Hindlimb muscle (tissue), 1 donor: Measurements from ENCODE around the gene FRMD1. TPM values are rescaled to one million over a fixed set of nuclear protein-coding genes. Genes with fewer than 3 reads are reported as not detected.

Source experiments
- DNase-seq: peaks from one replicate; pipeline ENCODE4 v3.0.0-alpha.2; 2013
- polyA plus RNA-seq: library from polyadenylated mRNA; unstranded; fragments of 120-200 nt; gene quantifications from one replicate; pipeline ENCODE4 v1.2.1, GENCODE V29; 2013; ENCODE audit not compliant: insufficient read length

FRMD1 gene
- polyA plus RNA-seq, 1 donor, result 1.3 TPM

DNA sequence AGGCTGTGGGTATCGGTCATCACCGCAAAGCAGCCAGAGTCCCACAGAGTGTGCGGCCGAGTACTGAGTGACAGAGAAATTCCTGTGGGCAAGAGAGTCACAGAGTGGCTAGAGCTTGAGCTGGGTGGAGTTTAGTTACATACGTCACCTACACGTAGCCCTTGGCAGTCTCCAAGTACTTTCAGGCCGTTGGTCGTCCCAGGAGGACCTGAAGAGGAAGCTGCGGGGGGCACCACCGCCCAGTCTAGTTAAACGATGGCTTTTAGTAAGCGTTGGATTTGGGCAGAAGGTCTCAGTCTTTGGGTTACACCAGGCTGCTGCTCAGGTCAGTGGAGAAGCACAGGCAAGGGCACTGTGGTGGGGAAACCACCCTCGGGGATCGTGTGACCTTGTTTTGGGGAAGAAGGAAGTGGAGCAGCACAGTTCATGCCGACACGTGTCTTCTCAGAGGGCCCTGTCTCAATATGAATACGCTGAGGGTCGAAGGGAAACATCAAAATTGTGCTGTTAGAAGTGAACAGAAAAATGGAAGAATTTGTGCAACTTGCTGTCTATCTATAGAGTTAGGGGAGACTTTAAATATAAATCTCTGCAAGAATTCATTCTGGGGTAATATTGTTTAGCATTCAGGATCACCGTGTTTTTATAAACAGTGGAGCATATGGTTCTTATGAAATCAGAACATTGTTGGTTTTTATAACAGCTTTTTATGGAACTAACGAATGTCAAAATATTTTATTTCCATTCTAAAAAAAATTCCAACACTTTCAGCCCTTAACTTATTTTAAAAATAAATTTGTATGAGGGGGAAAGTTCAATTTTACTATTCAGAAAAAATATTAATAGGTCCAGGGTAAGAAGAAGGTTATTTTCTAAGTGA lies 52.9 kb downstream of the FRMD1 start:
- DNase-seq, result no peak

DNA sequence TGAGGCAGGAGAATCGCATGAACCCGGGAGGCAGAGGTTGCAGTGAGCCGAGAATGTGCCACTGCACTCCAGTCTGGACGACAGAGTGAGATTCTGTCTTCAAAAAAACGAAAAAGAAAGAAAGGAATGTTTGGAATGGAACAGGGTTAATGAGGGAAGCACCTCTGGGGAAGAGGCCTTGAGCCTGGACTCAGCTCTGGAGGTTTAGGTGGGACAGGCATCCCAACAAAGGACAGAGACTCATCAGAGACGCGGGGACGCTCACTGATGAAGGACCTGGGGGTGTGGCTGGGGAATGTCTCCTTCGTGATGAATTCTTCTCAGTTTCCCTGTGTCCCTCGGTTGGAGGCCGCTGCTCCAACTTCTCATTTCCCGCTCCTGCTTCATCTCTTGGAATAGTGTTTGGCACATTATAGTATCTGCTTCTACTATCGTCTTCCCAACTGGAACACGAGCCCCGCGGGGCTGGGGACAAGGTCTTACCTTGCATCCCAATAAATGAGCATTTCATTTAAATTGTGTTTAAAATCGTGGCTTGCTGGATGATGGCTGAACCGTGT lies 54.0 kb downstream of the FRMD1 start:
- DNase-seq, result no peak

DNA sequence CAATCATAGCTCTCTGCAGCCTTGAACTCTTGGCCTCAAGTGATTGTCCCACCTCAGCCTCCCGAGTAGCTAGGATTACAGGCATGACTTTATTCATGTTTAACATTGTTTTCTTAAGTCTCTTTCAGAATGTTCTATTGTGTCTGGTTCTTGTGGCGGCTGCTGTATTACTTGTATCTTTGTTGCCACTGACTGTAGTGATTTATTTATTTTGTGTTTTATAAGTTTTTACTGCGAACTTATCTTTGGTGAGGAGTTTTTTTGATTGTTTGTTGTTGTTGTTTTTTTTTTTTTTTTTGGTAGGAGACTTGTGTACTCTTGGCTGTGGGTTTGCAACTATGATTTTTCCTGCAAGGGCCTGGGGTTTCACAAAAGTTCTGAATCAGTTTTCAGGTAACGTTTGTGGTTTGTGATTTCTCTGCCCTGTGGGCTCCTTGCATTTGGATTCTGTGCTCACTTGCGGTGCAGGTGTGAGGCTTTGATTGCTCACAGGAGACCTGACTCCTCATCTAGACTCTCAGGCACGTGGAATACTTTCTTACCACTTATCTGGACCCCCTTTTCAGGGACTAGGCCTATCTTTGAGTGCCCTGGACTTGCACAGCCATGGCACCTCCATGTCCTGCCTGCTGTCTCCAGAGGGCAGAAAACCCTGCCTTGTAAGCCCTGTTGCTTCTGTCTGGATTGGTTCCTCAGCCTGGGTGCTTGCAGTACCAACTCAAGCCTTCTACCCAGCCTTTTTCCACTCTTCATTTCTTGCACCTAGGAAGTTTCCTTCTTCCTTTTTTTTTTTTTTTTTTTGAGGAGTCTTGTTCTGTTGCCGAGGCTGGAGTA lies 56.3 kb downstream of the FRMD1 start:
- DNase-seq, result no peak

DNA sequence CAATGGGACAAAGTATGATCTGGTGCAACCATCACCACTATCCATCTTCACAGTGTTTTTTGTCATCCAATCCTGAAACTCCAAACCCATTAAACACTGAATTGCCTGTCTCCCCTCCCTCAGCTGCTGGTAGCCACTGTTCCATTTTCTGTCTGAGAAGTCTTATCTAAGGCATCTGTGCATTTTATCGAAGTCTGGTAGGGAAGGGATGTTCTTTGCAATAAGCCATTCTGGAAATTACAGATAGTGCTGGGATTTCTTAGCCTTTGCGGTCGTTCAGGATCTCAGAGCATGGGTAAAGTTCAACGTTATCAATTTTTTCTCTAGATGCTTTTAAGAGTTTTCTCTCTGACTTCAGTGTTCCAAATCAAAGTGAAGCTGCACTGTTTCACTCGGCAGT lies 57.4 kb downstream of the FRMD1 start:
- no peak for DNase-seq

DNA sequence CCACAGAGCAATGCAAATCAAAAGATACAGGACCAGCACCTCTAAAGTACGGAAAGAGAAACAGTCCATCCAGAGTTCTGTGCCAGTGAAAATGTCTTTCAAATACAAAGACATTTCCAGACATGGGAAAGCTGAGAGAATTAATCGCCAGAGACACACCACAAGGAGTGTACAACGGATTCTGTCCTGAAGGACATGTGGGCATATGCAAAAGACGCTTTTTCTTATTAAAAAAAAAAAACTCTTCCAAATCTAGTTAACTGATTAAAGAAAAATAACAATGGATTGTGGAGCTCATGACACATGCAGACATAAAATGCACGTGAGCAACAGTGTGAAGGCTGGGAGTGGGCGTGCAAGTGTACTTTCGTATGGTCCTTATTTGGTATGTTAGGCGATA lies 58.8 kb downstream of the FRMD1 start:
- DNase-seq, result no peak

DNA sequence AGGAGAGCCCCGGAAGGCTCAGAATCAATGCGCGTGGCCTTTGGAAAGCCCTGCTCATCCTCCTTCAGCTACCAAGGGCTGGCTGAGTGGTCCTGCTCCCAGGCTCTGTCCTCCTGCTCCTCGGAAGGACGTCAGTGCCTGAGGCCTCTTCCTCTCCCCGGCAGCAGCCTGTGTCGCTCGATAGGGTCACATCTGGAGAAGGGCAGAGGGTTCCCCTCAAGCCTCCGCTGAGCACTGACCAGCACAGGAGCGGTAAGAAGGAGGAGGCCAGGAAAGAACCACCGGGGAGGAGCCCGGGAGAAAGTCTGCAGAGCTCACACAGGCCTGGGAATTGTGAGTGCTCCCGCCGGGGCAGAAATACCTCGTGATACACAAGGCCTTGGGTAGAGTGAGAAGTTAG lies 60.3 kb downstream of the FRMD1 start:
- no peak for DNase-seq

DNA sequence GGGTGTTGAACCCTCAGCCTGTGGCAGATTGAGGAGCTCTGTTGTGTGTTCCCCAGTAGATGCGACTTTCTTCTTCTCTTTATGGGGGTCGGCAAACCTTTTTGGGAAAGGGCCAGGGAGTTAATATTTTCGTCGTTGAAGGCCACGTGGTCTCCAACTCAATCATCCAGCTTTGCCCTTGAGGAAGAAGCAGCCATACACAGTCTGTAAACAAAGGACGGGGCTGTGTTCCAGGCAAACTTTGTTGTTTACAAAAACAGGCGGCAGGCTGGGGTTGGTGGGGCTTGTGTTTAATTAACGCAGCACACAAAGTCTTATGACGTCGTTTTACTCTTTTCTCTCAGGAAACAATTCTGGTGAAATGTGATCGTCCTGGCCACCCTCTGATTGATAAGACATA lies 61.4 kb downstream of the FRMD1 start:
- DNase-seq, result no peak

DNA sequence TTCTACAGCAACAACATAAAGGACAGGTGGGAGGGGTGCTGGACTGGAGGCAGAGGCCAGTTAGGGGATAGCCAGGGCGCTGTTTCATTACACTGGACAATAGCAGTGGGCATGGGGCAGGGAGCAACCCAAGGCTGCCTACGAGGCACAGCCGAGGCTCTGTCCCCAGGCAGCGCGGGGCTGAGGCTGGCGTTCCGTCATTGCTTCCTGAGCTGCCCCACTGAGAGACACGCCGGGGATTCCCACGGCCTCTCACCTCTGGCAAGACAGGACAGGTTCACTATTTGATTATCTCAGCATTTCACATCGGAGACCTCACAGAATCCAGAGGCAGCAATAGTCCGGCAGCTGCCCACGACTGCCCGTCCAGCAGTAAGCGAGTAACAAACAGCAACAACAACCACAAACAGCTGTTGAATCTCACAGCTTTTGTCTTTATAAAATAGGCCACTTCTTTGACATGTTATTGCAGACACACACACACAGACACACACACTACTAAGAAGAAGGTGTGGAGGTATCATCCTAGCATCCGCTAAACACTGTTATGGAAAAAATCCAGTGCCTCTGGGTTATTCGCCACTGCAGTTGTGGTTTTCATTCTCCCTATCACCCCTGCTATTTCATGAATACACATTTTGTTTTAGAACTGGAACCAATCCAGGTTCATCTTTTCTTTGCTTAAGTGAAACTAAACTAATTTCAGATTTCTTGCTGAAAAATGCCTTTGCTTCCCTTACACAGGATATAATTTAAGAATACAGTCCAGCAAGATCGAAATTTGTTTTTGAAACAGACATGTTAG lies 62.1 kb downstream of the FRMD1 start:
- no peak for DNase-seq

DNA sequence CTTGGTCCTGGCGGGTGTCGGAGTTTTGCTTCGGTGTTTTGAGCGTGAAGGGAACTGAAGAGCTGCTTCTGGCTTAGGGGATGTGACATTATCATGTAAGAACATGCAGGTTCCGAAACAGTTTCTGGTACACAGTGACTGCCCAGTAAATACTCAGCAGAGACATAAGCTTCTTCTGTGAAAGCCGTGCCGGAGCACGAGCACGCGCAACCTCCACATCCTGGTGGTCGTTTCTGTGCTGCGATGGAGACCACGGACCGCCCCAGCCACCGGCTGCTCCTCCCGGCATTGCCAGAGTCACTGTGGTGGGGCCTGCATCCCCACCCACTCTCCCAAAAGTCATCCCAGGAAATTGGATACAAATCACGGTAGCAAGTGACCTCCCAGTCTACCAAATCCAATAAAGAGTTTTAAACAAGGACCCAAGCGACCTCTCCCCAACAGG lies 62.8 kb downstream of the FRMD1 start:
- DNase-seq, result no peak

DNA sequence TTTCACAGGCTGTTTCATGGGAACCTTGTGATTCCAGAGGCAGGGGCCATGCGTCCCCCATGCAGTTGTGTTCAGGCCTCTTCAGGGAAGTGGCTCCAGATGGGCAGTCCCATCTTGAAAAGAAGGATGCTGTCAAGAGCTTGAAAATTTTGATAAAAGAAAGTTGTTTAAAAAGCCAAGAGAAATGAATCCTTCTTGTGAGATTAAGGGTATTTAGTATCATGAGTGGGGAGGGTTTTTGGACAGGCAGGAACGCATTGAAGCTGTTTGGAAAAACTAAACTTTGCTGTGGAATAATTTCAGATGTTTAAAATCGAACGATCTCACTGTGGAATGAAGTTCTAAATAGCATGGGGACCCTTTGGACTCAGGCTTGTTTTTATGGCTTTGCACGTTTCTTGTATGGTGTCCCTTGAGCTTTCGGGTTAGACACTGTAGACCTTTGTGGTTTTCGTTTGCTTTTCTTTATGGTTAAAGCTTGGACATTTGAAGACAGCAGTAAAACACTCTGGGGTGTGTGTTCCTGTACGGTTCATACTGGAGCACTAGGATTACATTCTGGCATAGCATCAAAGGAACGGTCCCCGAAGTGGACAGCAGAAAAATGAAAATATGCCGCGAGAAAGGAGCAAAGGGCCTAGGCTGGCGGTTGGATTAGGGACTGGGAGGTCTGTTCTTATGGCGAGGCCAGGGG lies 63.4 kb downstream of the FRMD1 start:
- no peak for DNase-seq

DNA sequence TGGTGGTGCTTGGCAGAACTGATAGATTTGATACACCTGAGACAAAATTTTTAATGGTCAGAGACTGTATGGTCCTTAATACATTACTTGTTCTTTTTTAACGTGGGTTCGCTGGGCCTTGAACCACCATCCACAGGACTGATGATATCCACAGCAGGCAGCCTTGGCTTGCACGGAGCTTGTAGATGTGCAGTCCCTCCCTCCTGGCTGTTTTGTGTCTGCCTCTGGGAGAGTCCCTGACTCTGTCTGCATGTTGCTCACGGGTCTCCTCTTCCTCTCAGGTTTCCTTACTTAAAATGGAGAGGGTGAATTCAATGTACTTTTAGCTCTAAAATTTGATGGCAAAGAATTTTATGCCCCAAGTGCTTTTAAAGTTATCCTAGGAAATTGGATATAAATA lies 64.0 kb downstream of the FRMD1 start:
- DNase-seq, result no peak

DNA sequence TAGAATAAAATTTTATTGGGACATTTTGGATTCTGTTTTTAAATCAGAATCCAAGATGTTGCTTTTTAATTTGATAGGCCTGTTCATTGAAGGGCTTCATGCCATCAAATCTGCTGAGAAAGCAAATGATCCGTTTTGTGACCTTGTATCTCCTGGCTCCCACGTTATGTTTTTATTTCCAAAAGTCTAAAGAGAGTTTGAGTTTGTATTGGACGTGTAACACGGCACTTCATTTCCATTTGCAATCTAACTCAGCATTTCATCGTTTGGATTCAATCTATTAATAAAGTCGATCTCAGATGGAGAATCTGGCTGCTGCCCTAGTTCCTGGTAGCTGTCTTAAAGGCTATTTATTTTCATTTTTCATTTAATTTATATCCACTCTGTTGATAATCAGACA lies 64.6 kb downstream of the FRMD1 start:
- DNase-seq, result no peak

DNA sequence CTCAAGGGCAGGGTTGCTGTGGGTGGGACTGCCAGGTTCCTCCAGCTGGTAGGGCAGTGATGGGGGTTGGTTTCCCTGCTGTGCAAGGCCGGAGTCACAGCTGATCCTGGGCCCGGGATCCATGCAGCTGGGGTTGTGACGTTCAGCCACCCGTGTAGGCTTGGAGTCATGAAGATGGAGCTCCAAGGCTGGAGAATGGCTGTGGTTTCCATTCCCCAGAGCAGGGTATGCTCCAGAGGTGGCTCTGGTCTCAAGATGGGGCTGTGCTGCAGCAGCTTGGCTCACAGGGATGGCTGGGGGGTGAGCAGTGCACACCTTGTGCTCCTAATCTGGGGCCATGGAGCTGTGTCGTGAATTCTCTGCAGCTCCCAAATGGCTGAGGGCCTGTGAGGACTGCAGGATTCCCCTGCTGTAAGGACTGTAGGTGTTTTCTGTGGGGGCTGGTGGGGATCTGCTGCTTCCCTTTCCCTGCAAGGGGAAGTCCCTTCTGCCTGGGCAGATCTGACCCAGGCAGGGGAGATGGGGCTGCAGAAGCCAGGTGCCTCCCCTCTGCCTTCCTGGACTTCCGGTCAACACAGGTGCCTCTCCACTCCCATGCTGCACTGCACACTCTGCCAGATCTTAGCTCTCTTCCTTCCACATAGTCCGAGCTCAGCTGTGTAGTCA lies 65.6 kb downstream of the FRMD1 start:
- no peak for DNase-seq

DNA sequence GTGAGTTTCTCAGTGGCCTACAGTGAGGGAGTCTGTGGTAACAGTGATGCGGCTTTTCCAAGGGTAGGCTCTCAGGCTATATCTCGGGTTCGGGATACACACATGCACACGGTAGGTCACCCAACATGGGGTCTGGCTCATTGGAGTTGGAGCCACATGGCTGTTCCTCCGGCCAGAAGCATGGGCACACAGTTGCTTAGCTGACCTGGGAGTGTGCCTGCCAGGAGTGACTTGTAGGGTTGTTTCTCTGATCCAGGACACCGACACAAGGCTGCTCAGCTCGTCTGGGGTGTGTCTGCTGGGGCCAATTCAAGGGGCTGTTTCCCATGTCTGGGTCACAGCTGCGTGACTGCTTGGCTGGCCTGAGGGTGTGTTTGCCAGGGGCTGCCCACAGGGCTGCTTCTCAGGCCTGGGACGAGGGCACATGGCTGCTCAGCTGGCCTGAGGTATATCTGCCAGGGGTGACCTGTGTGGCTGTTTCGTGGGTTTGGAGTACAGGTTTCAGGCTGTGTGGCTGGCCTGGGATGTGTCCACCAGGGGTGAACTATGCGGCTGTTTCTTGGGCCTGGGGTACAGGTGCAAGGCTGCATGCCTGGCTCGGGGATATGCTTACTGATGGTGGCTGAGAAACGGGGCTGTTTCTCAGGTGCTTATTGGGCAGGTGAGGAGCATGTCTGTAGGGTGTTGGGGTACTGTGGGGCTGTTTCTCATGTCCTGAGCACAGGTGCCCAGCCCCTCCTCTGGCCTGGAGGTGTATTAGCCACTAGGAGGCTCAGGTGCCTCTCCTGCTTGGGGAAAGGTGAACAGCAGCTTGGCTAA lies 66.4 kb downstream of the FRMD1 start:
- DNase-seq, result no peak

DNA sequence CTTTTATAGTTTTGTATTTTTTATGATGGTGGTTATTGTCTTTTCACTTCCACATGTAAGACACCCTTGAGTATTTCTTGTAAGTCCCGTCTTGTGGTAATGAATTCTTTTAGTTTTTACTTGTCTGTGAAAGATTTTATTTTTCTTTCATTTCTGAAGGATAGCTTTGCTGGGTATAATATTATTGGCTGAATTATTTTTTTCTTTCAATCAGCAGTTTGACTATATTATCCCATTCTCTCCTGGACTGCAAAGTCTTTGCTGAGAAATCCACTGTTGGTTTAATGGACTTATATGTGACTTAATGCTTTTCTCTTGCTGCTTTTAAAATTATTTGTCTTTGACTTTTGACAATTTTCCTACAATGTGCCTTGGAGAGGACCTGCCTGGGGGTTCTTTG lies 67.7 kb downstream of the FRMD1 start:
- DNase-seq, result no peak

DNA sequence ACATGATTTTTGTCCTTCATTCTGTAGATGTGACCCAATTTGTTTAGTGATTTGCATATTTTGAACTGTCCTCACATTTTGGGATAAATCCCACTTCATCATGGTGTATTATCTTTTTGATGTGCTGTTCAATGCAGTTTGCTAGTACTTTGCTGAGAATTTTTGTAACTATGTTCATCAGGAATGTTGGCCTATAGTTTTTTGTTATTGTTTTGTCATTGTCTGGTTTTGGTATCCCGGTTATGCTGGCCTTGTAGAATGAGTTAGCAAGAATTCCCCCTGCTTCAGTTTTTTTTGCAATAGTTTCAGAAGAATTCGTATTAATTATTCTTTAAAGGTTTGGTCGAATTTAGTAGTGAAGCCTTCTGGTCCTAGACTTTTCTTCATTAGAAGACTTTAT lies 69.7 kb downstream of the FRMD1 start:
- DNase-seq, result no peak

DNA sequence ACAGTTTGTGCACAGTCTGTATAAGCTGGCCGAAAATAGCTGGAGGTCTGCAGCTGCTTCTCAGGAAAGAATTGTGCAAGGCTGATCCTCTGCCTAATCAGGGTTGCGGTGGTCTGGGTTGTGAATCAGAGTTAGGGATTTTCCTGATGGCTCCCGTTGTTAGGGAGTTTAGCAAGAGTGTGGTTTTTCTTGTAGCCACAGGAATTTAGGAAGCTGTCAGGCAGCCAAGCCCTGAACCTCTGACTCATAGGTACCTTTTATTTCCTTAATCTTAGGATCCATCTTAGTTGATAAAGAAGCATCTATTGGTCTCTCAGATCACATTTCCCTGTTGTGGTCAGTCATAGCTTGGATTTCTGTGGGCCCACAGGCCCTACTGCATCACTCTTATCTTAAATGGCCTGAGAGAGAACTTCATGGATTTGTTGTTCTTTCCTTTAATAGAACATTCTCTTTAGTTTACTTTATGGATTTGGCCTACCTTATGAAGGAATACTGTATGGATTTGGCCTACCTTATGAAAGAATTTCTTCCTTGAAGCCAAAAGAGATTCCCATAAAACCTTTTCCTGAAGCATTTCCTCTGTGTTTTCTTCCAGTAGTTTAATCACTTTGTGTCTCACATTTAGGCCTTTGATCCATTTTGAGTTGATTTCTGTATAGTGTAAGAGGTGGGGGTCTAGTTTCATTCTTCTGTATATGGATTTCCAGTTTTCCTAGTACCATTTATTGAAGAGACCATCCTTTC lies 71.2 kb downstream of the FRMD1 start:
- DNase-seq, result no peak

DNA sequence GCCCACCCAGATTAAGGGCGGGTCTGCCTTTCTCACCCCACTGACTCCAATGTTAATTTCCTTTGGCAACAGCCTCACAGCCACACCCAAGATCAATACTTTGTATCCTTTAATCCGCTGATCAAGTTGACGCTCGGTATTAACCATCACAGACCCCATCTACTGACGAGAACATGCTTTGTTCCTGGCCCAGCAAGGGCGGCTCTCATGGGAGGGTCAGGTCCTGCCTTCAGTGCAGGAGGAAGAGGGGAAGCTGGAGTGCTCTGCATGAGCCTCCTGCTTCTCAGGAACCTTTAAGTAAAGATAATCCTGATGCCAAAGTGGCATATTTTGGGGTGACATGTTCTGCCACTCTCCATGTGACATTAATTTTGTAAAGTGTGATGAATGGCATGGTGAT lies 73.2 kb downstream of the FRMD1 start:
- DNase-seq, result no peak

DNA sequence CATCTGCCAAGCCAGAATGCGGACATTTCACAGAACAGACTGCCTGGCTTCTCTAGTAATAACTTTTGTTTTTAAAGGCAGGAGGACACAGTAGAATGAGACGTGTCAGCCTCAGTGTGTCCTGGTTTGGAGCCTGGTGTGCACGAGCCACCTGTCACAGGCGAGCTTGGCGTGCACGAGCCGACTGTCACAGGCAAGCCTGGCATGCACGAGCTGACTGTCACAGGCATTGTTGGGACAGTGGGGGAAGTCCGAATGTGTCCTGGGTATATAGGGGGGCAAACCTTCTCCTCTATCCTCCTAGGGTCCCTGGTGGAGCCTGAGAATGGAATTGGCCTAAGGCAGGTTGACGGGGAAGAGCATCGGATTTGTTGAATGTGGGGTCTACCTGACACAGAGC lies 74.1 kb downstream of the FRMD1 start:
- no peak for DNase-seq

DNA sequence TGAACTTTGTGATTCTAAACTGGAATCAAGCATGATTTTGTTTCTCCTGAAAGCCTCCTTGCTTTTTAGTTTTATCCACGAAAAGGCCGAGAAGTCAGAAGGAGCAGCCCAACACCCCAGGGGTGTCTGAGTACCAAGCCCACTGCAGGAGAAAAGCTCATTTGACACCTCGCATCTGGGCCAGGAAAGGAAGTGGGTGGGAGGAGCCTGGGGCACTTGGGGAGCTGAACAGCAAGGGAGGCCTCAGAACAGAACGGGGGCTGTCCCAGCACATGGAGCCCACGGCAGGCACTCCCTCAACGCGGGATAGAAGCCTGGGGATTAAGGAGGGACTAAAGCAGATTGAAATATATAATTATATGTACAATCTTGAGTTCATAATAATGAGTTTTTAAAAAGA lies 75.0 kb downstream of the FRMD1 start:
- no peak for DNase-seq
